Measurements from ENCODE around the gene OGG1.

OGG1 gene

GRCh38 chr3:9746330-9746729 lies 3.4 kb upstream of the OGG1 start:
- in situ Hi-C loops (cut with HindIII; ENCODE audit: low pct_ligation_motif_present, low sequenced_read_pairs) = no loop called here
- no peaks in the 10 kb centered on the region for H3K27me3 ChIP-seq (replicated peaks)
- peaks cover 67% of the 10 kb centered on the region for H3K36me3 ChIP-seq (replicated peaks)
- no peak for TF ChIP-seq CTCF (IDR thresholded peaks at IDR 0.05; ENCODE audit: low read depth, low read length, missing control alignments)
- peak; percentile 79 for DNase-seq
- H3K27ac ChIP-seq = no peak overlapping the region
- no peak overlapping the region for H3K4me3 ChIP-seq (ENCODE audit: low read depth, low read length)

GRCh38 chr3:9747267-9747666 lies 2.5 kb upstream of the OGG1 start:
- no peak overlapping the region for H3K4me3 ChIP-seq (ENCODE audit: low read depth, low read length)
- peaks cover 57% of the 10 kb centered on the region for H3K36me3 ChIP-seq (replicated peaks)
- DNase-seq = no peak
- no peak overlapping the region for H3K27ac ChIP-seq
- no peak for TF ChIP-seq CTCF (IDR thresholded peaks at IDR 0.05; ENCODE audit: low read depth, low read length, missing control alignments)
- no peaks in the 10 kb centered on the region for H3K27me3 ChIP-seq (replicated peaks)
- in situ Hi-C loops (cut with HindIII; ENCODE audit: low pct_ligation_motif_present, low sequenced_read_pairs) = no loop called here

- Histone ChIP-seq H3K27me3 (replicated peaks) (no peaks in the 10 kb centered on the region), H3K36me3 (replicated peaks) (peaks cover 50% of the 10 kb centered on the region), H3K27ac (no peak overlapping the region), H3K4me3 (ENCODE audit: low read depth, low read length) (no peak overlapping the region)
- TF ChIP-seq CTCF (IDR thresholded peaks at IDR 0.05; ENCODE audit: low read depth, low read length, missing control alignments) = no peak
- DNase-seq = no peak
- in situ Hi-C loops (cut with HindIII; ENCODE audit: low pct_ligation_motif_present, low sequenced_read_pairs) = no loop called here
Measured at GRCh38 chr3:9748031-9748430, 1.7 kb upstream of the OGG1 start.

DNA sequence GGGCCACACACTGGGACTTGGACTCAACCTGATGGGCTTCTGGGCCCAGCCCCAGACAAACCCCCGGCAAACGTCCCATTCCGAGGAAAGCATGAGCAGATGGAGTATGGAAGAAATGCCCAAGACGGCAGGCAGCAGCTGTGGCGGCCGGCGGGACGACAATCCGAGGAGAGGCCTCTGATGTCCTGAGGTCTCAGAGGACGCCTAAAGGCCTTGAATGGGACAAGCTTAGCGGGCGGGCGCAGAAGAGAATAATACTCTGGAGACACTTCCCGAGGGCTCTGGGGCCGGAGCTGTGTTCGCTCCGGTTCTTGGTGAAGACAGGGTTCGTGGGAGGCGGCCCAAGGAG lies 482 bp upstream of the OGG1 start:
- no peaks in the 10 kb centered on the region for H3K27me3 ChIP-seq (replicated peaks)
- in situ Hi-C loops (cut with HindIII; ENCODE audit: low pct_ligation_motif_present, low sequenced_read_pairs) = no loop called here
- peak overlapping the region; percentile 34 for H3K27ac ChIP-seq
- peaks cover 37% of the 10 kb centered on the region for H3K36me3 ChIP-seq (replicated peaks)
- TF ChIP-seq CTCF (IDR thresholded peaks at IDR 0.05; ENCODE audit: low read depth, low read length, missing control alignments) = no peak
- no peak for DNase-seq
- H3K4me3 ChIP-seq (ENCODE audit: low read depth, low read length) = peak overlapping the region; percentile 81

- H3K27ac ChIP-seq = no peak overlapping the region
- H3K27me3 ChIP-seq (replicated peaks) = no peaks in the 10 kb centered on the region
- no peak for TF ChIP-seq CTCF (IDR thresholded peaks at IDR 0.05; ENCODE audit: low read depth, low read length, missing control alignments)
- in situ Hi-C loops (cut with HindIII; ENCODE audit: low pct_ligation_motif_present, low sequenced_read_pairs) = no loop called here
- DNase-seq = peak; percentile 28
- H3K36me3 ChIP-seq (replicated peaks) = peaks cover 28% of the 10 kb centered on the region
- H3K4me3 ChIP-seq (ENCODE audit: low read depth, low read length) = peak overlapping the region; percentile 81
Measured at GRCh38 chr3:9750556-9751411, 1.0 kb downstream of the OGG1 start.

- TF ChIP-seq CTCF (IDR thresholded peaks at IDR 0.05; ENCODE audit: low read depth, low read length, missing control alignments) = no peak
- in situ Hi-C loops (cut with HindIII; ENCODE audit: low pct_ligation_motif_present, low sequenced_read_pairs) = no loop called here
- peaks cover 25% of the 10 kb centered on the region for H3K36me3 ChIP-seq (replicated peaks)
- DNase-seq = no peak
- no peak overlapping the region for H3K4me3 ChIP-seq (ENCODE audit: low read depth, low read length)
- H3K27me3 ChIP-seq (replicated peaks) = no peaks in the 10 kb centered on the region
- no peak overlapping the region for H3K27ac ChIP-seq
Measured at GRCh38 chr3:9754678-9755077, 4.9 kb downstream of the OGG1 start.

All from brain microvascular endothelial cell (primary cell).